Inflammatory macrophage treated with lipopolysaccharide for 4 hours (primary cell): ENCODE results near the gene POLR2M.

Source experiments
- DNase-seq: peaks from one replicate; pipeline ENCODE4 v3.0.0-alpha.2; 2020

Gene POLR2M

GRCh38 chr15:57692709-57693108 lies 13.8 kb upstream of the POLR2M start:
- no peak for DNase-seq

- DNase-seq: no peak
These were observed 12.2 kb upstream of the POLR2M start for GRCh38 chr15:57694279-57694678.

GRCh38 chr15:57696146-57696545 lies 10.4 kb upstream of the POLR2M start:
- DNase-seq: no peak

- no peak for DNase-seq
These were observed 8.9 kb upstream of the POLR2M start for GRCh38 chr15:57697588-57697987.

GRCh38 chr15:57698243-57698642 lies 8.3 kb upstream of the POLR2M start:
- no peak for DNase-seq

GRCh38 chr15:57698991-57699390 lies 7.5 kb upstream of the POLR2M start:
- no peak for DNase-seq

- no peak for DNase-seq
These were observed 3.1 kb upstream of the POLR2M start for GRCh38 chr15:57703387-57703786.

- no peak for DNase-seq
These were observed 2.1 kb upstream of the POLR2M start for GRCh38 chr15:57704441-57704840.

GRCh38 chr15:57705746-57706404 lies 639 bp upstream of the POLR2M start:
- DNase-seq: no peak

GRCh38 chr15:57708047-57708446 lies 1.5 kb downstream of the POLR2M start:
- DNase-seq: no peak

GRCh38 chr15:57718309-57718708 lies 11.8 kb downstream of the POLR2M start:
- no peak for DNase-seq

GRCh38 chr15:57720867-57721266 lies 14.4 kb downstream of the POLR2M start:
- DNase-seq: no peak

- DNase-seq: no peak
These were observed 19.9 kb downstream of the POLR2M start for GRCh38 chr15:57726411-57726810.

- DNase-seq: no peak
These were observed 20.5 kb downstream of the POLR2M start for GRCh38 chr15:57727031-57727430.

GRCh38 chr15:57728436-57728835 lies 21.9 kb downstream of the POLR2M start:
- DNase-seq: no peak

- no peak for DNase-seq
These were observed 24.4 kb downstream of the POLR2M start for GRCh38 chr15:57730876-57731275.

GRCh38 chr15:57731530-57732103 lies 25.1 kb downstream of the POLR2M start:
- DNase-seq: no peak

- peak; percentile 55 for DNase-seq
These were observed 26.2 kb downstream of the POLR2M start for GRCh38 chr15:57732526-57733331.

- no peak for DNase-seq
These were observed 28.3 kb downstream of the POLR2M start for GRCh38 chr15:57734860-57735259.

GRCh38 chr15:57735431-57735830 lies 28.9 kb downstream of the POLR2M start:
- DNase-seq: no peak

GRCh38 chr15:57735891-57736290 lies 29.4 kb downstream of the POLR2M start:
- no peak for DNase-seq

GRCh38 chr15:57736591-57736990 lies 30.1 kb downstream of the POLR2M start:
- no peak for DNase-seq

- no peak for DNase-seq
These were observed 32.3 kb downstream of the POLR2M start for GRCh38 chr15:57738734-57739237.

GRCh38 chr15:57740048-57740447 lies 33.5 kb downstream of the POLR2M start:
- DNase-seq: no peak
